Glomerular visceral epithelial cell (primary cell): ENCODE results near the gene COL9A3.

Experiments
- DNase-seq: peaks from one replicate; pipeline ENCODE4 v3.0.0-alpha.2; 2016; ENCODE audit errors: extremely low spot score

Gene COL9A3

GRCh38 chr20:62778601-62779416, 38.0 kb upstream of the COL9A3 start:
- DNase-seq, result no peak

GRCh38 chr20:62779417-62779685, 37.5 kb upstream of the COL9A3 start:
- no peak for DNase-seq

- no peak for DNase-seq
These were observed 36.6 kb upstream of the COL9A3 start for GRCh38 chr20:62780204-62780603.

- DNase-seq, result no peak
These were observed 36.2 kb upstream of the COL9A3 start for GRCh38 chr20:62780696-62781095.

- no peak for DNase-seq
These were observed 34.5 kb upstream of the COL9A3 start for GRCh38 chr20:62782149-62782892.

- no peak for DNase-seq
These were observed 34.0 kb upstream of the COL9A3 start for GRCh38 chr20:62782893-62783278.

- DNase-seq, result no peak
These were observed 32.4 kb upstream of the COL9A3 start for GRCh38 chr20:62784497-62784896.

GRCh38 chr20:62785393-62785792, 31.5 kb upstream of the COL9A3 start:
- DNase-seq, result no peak

- DNase-seq, result no peak
These were observed 30.7 kb upstream of the COL9A3 start for GRCh38 chr20:62786157-62786556.

- DNase-seq, result no peak
These were observed 29.5 kb upstream of the COL9A3 start for GRCh38 chr20:62787321-62787720.

- DNase-seq, result no peak
These were observed 29.0 kb upstream of the COL9A3 start for GRCh38 chr20:62787866-62788265.

- peak; percentile 53 for DNase-seq
These were observed 28.2 kb upstream of the COL9A3 start for GRCh38 chr20:62788607-62789006.

- no peak for DNase-seq
These were observed 26.8 kb upstream of the COL9A3 start for GRCh38 chr20:62790075-62790474.

- peak; percentile 90 for DNase-seq
These were observed 25.3 kb upstream of the COL9A3 start for GRCh38 chr20:62791301-62792181.

GRCh38 chr20:62792182-62792939, 24.5 kb upstream of the COL9A3 start:
- peak; percentile 95 for DNase-seq

GRCh38 chr20:62792940-62793756, 23.7 kb upstream of the COL9A3 start:
- DNase-seq, result no peak

- DNase-seq, result no peak
These were observed 23.2 kb upstream of the COL9A3 start for GRCh38 chr20:62793757-62794006.

- peak; percentile 99 for DNase-seq
These were observed 22.7 kb upstream of the COL9A3 start for GRCh38 chr20:62794007-62794724.

GRCh38 chr20:62795023-62795761, 21.7 kb upstream of the COL9A3 start:
- DNase-seq, result peak; percentile 58
